Fibroblast of skin of right biceps (primary cell): ENCODE results near the gene FOXL1.
A peak's percentile ranks its signal among the peaks of the same experiment; 100 is the strongest.

Experiments
- DNase-seq: peaks from one replicate; pipeline ENCODE4 v3.0.0-alpha.2; 2013

The FOXL1 gene

DNA sequence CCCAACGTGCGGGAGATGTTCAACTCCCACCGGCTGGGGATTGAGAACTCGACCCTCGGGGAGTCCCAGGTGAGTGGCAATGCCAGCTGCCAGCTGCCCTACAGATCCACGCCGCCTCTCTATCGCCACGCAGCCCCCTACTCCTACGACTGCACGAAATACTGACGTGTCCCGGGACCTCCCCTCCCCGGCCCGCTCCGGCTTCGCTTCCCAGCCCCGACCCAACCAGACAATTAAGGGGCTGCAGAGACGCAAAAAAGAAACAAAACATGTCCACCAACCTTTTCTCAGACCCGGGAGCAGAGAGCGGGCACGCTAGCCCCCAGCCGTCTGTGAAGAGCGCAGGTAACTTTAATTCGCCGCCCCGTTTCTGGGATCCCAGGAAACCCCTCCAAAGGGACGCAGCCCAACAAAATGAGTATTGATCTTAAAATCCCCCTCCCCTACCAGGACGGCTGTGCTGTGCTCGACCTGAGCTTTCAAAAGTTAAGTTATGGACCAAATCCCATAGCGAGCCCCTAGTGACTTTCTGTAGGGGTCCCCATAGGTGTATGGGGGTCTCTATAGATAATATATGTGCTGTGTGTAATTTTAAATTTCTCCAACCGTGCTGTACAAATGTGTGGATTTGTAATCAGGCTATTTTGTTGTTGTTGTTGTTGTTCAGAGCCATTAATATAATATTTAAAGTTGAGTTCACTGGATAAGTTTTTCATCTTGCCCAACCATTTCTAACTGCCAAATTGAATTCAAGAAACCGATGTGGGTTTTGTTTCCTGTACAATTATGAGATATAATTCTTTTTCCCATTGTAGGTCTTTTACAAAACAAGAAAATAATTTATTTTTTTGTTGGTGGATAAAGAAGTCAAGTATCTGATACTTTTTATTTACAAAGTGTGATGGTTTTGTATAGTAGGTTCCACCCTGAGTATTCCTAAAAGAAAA, 9.4 kb upstream of the FOXL1 start:
- no peak for DNase-seq

GRCh38 chr16:86569701-86570447, 8.5 kb upstream of the FOXL1 start:
- DNase-seq, result no peak

DNA sequence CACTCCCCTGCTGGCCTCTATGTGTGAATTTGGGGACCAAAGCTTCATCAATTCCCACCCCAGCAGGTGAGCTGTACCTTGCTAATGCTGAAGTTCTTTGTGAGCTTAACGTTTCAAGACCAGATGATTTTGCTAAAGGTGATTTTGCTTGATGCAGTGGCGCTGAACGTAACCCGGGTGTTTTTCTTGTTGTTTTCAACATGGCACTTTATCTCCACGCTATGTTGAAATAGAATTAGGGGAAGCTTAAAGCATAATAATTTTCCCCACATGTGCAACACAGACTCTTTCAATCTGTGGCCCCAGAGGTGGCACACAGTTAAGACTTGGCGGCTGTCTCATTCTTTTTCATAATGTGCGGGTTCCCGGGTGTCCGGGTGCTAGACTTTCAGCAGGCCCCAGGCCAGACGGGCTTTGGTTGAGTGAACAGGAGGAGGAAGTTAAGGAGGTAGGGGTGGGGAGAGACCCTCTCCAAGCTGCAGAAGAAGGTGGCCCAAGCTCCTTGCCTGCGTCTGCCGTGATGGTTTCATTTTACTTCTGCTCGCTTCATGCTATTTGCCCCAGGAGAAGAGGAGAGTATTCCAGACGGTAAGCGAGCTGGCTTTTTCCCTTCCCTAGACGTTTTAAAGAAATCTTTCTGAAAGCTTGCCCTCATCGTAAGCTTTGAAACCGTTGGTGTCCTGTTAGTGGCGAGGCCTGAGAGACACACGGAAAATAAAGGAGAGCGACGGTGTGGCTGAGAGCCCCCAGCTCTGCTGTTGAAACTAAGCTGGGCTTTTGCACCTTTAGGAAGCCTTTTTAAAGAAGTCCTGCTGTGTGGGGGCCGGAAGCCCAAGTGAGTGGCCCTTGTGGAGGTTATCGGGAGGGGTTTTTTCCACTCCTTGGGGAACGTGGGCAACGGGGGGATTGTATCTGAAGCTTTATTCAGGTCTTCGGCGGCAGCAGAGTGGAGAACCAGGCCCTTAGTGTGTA, 7.5 kb upstream of the FOXL1 start:
- DNase-seq, result no peak

DNA sequence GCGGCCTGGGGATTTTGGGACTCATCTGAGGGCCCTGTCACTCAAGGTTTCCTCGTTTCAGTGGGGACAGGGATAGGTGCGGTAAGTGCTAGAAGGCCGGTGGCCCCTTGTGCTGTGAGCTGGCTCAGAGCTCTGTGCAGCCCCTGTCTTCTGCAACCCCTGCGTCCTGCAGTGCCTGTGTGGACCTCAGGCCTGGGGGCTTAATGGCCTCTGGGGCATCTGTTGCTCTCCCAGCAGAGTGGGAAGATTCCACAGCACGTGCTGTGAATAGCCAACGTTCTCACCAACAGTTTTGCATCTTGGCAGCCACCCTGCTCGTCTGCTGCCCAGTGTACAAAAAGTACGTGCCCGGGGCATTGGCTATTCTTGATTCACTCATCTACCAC, 6.8 kb upstream of the FOXL1 start:
- DNase-seq, result no peak

GRCh38 chr16:86572041-86572521, 6.3 kb upstream of the FOXL1 start:
- DNase-seq, result no peak

DNA sequence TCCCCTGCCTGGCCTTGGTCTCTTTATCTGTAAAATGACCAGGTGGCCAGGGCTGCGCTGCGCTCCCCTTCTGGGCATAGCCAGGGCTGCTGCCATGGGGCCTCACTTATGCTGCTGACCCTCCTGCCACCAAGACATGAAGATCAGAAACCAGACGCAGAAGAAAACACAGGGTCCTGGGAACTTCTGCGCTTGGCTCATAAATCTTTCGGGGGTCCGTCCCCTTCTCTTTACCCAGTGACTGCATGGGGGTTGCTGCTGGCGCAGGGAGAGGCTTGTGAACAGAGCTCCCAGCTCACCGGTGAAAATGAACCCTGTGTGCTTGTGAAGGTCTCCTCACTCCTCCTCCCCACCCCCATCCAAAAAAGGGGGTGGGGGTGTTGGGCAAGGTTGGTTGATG, 5.7 kb upstream of the FOXL1 start:
- DNase-seq, result no peak

DNA sequence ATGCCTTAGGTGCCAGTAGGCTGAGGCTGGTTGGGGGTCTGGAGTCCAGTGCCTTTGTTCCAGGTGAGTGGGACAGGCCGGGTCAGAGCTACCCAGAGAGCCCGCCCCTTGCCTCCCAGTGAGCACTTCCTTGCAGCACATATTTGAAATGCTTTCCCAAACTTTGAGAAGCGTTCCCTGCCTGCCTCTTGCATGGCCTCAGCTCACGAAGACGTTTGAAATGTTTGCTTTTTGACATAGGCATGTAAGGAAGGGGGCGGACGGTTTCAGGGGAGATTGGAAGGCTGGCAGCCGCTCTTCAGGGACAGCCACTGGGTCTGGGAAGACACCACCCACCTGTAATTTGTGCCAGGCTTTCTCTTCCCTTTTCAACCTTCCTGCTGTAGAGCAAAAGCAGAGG, 5.1 kb upstream of the FOXL1 start:
- peak; percentile 80 for DNase-seq

DNA sequence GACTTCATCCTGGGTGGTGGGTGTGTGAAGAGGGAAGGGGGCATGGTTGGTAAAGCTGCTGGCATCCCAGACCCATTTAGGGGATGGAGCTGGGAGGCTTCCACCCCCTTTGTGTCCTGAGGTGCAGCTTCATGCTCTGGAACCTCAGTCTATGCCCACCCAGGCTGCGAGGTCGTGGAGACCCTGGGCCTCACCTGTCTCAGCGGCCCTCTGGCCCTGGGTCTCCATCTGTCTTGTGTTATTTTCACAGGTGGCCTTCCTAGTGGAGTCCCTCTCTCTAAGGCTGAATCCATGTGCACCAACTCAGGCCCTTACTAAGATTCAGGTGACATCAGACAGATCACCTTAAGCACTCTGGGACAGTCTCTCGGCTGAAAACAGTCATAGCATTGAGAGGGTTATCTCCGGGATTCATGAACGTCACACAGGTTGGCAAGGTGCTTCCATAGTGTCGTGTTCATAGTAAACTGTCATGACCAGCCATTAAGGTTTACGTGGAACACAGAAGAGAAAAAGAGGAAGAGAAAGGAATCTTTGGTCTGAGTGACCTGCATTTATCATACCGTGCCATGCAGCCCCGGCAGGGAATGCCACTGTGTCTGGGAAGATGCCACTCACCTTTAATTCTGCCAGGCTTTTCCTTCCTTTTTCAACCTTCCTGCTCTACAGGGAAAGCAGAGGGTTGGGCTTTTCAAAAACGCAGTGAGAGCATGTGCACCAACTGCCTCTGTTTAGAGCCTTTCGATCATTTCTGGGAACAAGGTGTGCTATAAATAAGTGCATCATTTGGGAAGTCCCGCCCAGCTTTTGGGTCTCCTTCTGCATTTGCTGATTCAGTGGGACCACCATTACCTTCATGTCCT, 4.5 kb upstream of the FOXL1 start:
- no peak for DNase-seq

- no peak for DNase-seq
Measured at GRCh38 chr16:86574646-86575045, 3.7 kb upstream of the FOXL1 start.

DNA sequence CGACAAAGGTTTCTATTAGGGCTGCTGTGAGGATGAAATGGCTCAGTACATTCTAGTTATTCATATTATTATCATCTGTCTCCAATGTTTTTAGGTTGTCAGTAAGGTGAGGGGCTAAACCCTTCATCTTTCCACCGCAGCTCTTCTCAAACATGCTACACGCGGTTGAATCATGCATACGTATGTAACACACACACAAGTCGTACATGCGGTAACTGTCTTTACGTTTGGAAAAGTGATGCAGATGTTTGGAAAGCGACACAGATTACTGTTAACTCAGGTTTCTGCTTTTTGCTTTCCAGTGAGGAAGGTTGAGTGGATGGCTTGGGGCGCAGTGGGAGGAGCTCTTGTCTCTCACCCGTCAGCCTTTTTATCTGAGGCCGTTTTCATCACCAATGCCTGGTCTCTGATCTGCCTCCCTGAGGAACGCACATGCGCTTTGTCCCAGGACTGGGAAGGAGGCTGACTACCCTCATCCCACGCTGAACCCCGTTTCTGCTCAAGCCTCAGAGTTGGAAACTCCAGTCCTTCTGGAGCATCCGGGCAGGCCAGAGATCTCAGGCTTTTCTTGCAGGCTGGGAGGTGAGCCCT, 3.2 kb upstream of the FOXL1 start:
- peak; percentile 47 for DNase-seq

GRCh38 chr16:86575754-86576557, 2.4 kb upstream of the FOXL1 start:
- DNase-seq, result peak; percentile 98

DNA sequence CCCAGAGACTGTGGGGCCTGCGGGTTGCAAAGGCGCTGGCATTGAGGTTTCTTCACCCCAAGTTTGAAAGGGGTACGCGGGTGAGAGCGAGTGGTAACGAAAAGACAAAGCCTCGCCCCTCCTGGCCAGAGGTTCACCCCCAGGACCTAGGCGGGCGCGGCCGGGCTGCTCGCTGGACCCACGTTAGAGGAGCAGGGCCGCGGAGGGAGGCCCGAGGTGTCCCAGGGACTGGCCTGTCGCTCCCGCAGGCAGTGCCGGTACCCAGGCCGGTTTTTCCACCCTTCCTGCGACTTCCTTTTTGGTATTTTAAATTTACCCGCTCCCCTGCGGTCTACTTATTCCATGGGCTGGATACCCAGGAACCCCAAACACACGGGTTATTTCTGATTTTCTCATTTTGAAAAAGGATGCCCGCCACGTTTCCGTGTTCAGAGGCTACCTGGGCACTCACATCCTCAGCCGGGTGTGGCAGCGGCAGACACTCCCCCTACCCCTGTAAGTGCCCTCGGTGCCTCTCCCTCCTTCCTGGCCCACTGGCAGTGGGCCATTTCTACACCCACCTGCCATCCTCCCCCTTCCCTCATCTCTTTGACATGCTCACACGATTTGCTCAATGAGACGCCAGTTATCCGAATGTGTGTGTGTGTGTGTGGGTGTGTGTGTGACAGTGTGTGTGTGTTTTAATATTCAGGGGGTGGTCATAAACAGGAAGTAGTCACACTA, 1.6 kb upstream of the FOXL1 start:
- DNase-seq, result peak; percentile 66

DNA sequence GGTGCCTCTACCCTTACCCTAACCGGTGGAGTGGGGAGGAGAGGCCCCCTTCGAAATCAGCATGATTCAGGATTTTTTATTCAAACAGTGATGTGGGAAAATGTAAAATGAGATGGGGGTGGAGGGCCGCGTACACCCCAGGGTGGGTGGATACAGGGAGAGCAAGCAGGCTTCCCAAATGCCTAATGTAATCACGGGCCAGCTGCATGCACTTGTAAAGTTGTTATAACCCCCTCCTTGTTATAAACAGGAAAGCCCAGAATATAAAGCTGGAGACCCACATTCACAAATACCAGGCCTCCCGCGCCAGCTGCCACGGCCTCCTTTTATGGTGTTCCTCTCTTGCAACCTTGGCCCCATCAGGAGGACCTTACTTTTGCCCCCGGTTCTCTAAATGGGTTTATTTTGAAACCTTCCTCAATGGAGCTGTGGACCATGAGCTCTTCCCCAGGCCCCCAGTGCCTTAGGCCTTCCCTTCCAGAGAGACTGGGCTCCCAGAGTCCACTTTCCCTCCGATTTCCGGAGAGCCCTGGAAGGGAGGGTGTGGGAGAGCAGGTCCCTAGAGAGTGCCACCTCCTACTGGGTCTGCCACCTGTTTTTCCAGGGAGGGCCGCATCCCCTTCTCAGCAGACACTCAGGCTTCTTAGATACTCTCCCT, 906 bp upstream of the FOXL1 start:
- peak; percentile 48 for DNase-seq

DNA sequence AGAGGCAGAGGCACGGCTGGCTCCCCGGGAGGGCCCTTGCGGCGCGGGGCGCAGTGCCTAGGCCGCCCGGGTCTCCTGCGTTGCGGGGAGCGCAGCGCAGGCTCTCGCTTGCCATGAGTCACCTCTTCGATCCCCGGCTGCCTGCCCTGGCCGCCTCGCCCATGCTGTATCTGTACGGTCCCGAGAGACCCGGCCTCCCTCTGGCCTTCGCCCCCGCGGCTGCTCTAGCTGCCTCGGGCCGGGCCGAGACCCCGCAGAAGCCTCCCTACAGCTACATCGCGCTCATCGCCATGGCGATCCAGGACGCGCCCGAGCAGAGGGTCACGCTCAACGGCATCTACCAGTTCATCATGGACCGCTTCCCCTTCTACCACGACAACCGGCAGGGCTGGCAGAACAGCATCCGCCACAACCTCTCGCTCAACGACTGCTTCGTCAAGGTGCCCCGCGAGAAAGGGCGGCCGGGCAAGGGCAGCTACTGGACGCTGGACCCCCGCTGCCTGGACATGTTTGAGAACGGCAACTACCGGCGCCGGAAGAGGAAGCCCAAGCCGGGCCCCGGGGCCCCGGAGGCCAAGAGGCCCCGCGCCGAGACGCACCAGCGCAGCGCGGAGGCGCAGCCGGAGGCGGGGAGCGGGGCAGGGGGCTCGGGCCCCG, 390 bp downstream of the FOXL1 start:
- peak; percentile 80 for DNase-seq

DNA sequence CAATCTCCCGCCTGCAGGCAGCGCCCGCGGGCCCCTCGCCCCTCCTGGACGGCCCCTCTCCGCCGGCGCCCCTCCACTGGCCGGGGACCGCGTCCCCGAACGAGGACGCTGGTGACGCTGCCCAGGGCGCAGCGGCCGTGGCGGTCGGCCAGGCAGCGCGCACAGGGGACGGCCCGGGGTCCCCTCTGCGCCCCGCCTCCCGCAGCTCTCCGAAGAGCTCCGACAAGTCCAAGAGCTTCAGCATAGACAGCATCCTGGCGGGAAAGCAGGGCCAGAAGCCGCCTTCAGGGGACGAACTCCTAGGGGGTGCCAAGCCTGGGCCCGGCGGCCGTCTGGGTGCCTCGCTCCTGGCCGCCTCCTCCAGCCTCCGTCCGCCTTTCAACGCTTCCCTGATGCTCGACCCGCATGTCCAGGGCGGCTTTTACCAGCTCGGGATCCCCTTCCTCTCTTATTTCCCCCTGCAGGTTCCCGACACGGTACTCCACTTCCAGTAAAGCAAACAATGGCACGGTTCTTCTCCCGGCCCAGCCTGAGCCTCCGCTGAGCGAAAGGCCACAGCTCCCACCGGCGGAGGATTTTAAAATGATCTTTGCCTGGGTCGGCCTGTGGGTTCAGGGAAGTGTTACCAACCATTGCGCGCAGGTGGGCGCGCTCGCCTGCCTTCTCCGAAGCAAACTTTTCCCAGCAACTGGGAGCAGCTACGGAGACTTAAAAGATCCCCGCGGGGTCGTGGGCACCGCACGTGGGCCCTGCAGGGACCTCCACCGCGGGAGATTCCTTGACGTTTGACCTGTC, 1.1 kb downstream of the FOXL1 start:
- DNase-seq, result peak; percentile 60

DNA sequence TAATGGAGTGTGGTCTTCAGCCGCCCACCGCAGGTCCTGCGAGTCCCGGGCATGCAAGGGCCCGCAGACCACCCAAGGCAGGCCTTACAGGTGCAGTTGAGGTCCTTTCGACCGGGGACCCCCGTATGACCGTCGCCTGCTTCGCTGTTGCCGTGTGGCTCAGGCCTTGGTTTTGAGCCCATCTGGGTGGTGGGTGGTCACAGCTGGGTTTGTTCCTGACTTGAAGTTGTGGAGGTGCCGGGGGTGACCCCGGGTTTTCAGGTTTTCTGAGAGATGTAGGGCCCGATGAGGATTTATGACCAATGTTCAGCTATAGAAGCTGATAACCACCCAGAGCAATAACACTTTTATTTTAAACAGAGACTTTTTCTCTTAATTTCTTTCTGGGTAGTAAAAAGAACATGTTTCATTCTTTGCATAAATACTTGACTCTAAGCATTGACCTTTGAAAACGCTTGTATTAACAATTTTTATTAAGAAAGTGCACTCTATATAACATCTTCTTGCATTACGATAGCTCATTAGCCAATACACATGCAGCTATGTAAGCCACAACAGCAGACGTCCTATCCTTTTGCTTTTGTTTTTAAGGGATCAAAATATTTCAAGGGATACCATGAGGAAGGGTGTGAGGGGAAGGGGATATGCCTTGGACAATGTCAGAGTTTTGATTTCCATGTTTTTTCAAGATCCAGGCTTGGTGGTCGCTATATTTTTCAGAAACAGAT, 1.9 kb downstream of the FOXL1 start:
- peak; percentile 45 for DNase-seq

DNA sequence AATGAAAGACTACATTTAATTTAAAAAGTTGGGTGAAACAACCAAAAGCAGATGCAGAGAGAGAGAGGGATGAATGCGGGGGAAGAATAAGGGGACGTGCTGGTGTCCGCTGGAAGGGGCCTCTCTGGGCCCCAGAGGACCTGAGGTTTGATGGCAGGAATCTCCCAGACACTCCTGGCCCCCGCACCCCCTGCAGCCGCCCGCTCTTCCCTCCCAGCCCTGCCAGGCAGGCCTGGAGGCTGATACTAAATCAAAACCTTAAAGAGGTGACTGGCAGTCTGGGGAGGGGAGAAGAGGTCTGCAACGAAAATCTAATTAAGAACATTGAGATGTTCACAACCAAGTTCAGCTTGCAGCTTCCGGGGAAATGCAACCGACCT, 2.4 kb downstream of the FOXL1 start:
- DNase-seq, result no peak
